ENCODE data around the gene METRN. TPM values are rescaled to one million over a fixed set of nuclear protein-coding genes. Genes with fewer than 3 reads are reported as not detected.

METRN gene
- total and polyA plus RNA-seq, 2 donors (not counting 1 experiment from before 2014, with no cell fraction given): 6.9 to 10.4 TPM

GRCh38 chr16:728131-728889, 13.4 kb downstream of the METRN start:
- Mint-ChIP-seq H3K9me3 (ENCODE audit: insufficient read depth) (no peaks in the 10 kb centered on the region), H3K27me3 (no peaks in the 10 kb centered on the region), H3K27ac (peak overlapping the region; percentile 26), H3K4me3 (peak overlapping the region; percentile 73), H3K4me1 (peaks cover 16% of the 10 kb centered on the region)
- TF ChIP-seq EZH2 (IDR thresholded peaks at IDR 0.05; ENCODE audit: borderline replicate concordance, insufficient read depth, low read depth, low read length, poor library complexity, severe bottlenecking) (no peak), CTCF (IDR thresholded peaks at IDR 0.05) (no peak)
- intact Hi-C loops (cut with micrococcal nuclease): loop anchor here (1.0 to 5.0 kb wide), 2 partner anchors 13 to 884 kb away; partner anchors contain the start of genes CRAMP1 and IFT140
- Histone ChIP-seq H3K36me3 (replicated peaks in 1 of 2; ENCODE audit: control extremely low read depth in 1 of 2, control insufficient read depth in 1 of 2, extremely low read depth in 1 of 2, insufficient read depth in 2 of 2, low read length in 1 of 2) (peaks cover 0 to 20% of the 10 kb centered on the region in 2 experiments), H3K27me3 (replicated peaks in 1 of 4; ENCODE audit: control extremely low read depth in 1 of 4, control insufficient read depth in 3 of 4, insufficient read depth in 4 of 4, low read length in 3 of 4) (no peaks in the 10 kb centered on the region), H3K27ac (ENCODE audit: low read length in 2 of 2) (no peak overlapping the region), H3K79me2 (ENCODE audit: control insufficient read depth, insufficient read depth, low read length) (no peaks in the 10 kb centered on the region), H4K20me1 (ENCODE audit: control insufficient read depth, insufficient read depth, low read length, poor library complexity, severe bottlenecking) (peaks cover 14% of the 10 kb centered on the region), H3K9me3 (ENCODE audit: control extremely low read depth in 1 of 3, control insufficient read depth in 2 of 3, insufficient read depth in 1 of 3, low read length in 2 of 3) (no peaks in the 10 kb centered on the region), H3K9ac (ENCODE audit: low read length) (peak overlapping the region; percentile 57), H3K4me3 (ENCODE audit: control extremely low read depth in 1 of 5, extremely low read depth in 1 of 5, insufficient read depth in 1 of 5, low read depth in 2 of 5, low read length in 4 of 5) (peak overlapping the region in 4 of 5 experiments; percentile 69 to 81 (median 74)), H2AFZ (ENCODE audit: insufficient read depth, low read depth, low read length, poor library complexity, severe bottlenecking) (peak overlapping the region; percentile 42), H3K4me2 (replicated peaks; ENCODE audit: low read depth, low read length, poor library complexity, severe bottlenecking) (peak overlapping the region; percentile 97), H3K4me1 (ENCODE audit: control insufficient read depth in 2 of 2, insufficient read depth in 2 of 2, low read length in 2 of 2) (peaks cover 10 to 28% of the 10 kb centered on the region in 2 donors)
- CTCF ChIA-PET: interaction anchor here (0.8 to 1.8 kb wide), 4 partner anchors 10 to 56 kb away, joined by 3 to 5 read pairs (median 4); no protein-coding TSS in a partner anchor
- POLR2A ChIA-PET: interaction anchor here (0.6 to 1.5 kb wide), 4 partner anchors 9 to 1255 kb away, joined by 4 to 11 read pairs (median 10); partner anchors contain the start of gene CIAO3
- WGBS (ENCODE audit: insufficient coverage): 2% methylated on average over 76 of the region's 80 CpGs
- DNase-seq (peak; percentile 88), ATAC-seq (ENCODE audit: low read depth) (peak; percentile 52)
